Heart right ventricle (tissue), 16 donors: ENCODE results near the gene TPD52L1. TPM values are rescaled to one million over a fixed set of nuclear protein-coding genes. Genes with fewer than 3 reads are reported as not detected.

Experiments
- ATAC-seq, 8 donors: fragments of 200-7000 bp; cut with Tn5 transposase; one replicate each; pipeline ENCODE4 v1.9.1; 2020; ENCODE audit warnings: mild to moderate bottlenecking in 8 of 8, moderate library complexity in 8 of 8, moderate number of reproducible peaks in 1 of 8
- DNase-seq, 2 donors: peaks; one replicate each; pipeline ENCODE4 v3.0.0-alpha.2; 2020
- H3K27ac ChIP-seq, 10 donors: fragments of 200-600 bp; sonication (generic) in 2 of 10; one replicate each; pipeline versions ENCODE4 v1.5.0 to v1.8.0; 2020 to 2022; ENCODE audit warnings: mild to moderate bottlenecking in 3 of 10
- H3K27me3 ChIP-seq, 7 donors: fragments of 200-600 bp; one replicate each; pipeline ENCODE4 v1.8.0; 2021 to 2022; ENCODE audit warnings: mild to moderate bottlenecking in 2 of 7
- H3K36me3 ChIP-seq, 9 donors: fragments of 200-600 bp; sonication (generic) in 1 of 9; one replicate each; pipeline versions ENCODE4 v1.5.0 to v1.8.0; 2020 to 2022; ENCODE audit warnings: mild to moderate bottlenecking in 2 of 9
- H3K4me1 ChIP-seq, 9 donors: fragments of 200-600 bp; sonication (generic) in 1 of 9; one replicate each; pipeline versions ENCODE4 v1.5.0 to v1.8.0; 2020 to 2022; ENCODE audit warnings: mild to moderate bottlenecking in 4 of 9
- H3K4me3 ChIP-seq, 10 donors: fragments of 200-600 bp; sonication (generic) in 2 of 10; one replicate each; pipeline versions ENCODE4 v1.5.0 to v1.8.0; 2020 to 2022; ENCODE audit warnings: mild to moderate bottlenecking in 7 of 10, moderate library complexity in 2 of 10
- H3K9me3 ChIP-seq, 11 donors: fragments of 200-600 bp in 10 of 11; sonication (generic) in 2 of 11; one replicate each; pipeline versions ENCODE4 v1.5.0 to v1.8.0; 2013 to 2022; ENCODE audit warnings: mild to moderate bottlenecking in 2 of 11, control low read depth in 1 of 11, moderate library complexity in 1 of 11
- WGBS, 2 donors: extraction: QIAGEN DNeasy Blood & Tissue Kit; methylation state at CpG; one replicate each; pipeline ENCODE4 v1.1.7; 2013; ENCODE audit warnings: inconsistent platforms in 1 of 2; 5-methylcytosine and 5-hydroxymethylcytosine counted together
- intact Hi-C, 10 donors: fragments of 100-400 bp; cut with DNase I; formaldehyde crosslinking; loops; one replicate each; pipeline versions ENCODE4 v1.11.1 to v1.14.2; 2022
- polyA plus RNA-seq, 2 donors: library from polyadenylated mRNA; stranded (reverse); fragments of 200-250 nt; gene quantifications; one replicate each; pipeline ENCODE4 v1.2.3, GENCODE V29; 2013
- total RNA-seq, 10 donors: library from RNA; stranded (reverse); fragmentation: NEBNext Ultra II Directional in 3 of 10; extraction: Animal tissue kit (Norgen Biotek cat#: 25700) in 3 of 10; gene quantifications; one replicate each; pipeline versions ENCODE4 v1.2.1 to v1.2.4, GENCODE V29; 2021 to 2023
- TF ChIP-seq, protein P1 (sequence below), 9 donors: fragments of 200-600 bp; sonication (generic) in 2 of 9; IDR thresholded peaks; one replicate each; pipeline versions ENCODE4 v1.5.0 to v1.8.0; 2021 to 2022; ENCODE audit warnings: antibody characterized with exemption in 9 of 9, mild to moderate bottlenecking in 5 of 9, moderate library complexity in 1 of 9
- donor health status: Arrhythmogenic right ventricular cardiomyopathy.
- donor health status: ischemic (EF 13 %, LVEDD 7.1; RV severe dilation, severe dysfunction).
- donor health status: healthy with polysubstance abuse.
- donor health status: DM: no; HTN: yes; CAD: no.
- donor health status: DM: no; HTN: no; CAD: no.
- donor health status: ischemic (EF 25% LVEDD 6.9; RV normal size, moderate dysfunction).
- donor health status: ischemic (EF 25% LVEDD 5.7; RV mildly dilated, moderate dysfunction).
- donor health status: healthy.
- donor health status: DM: yes; HTN: yes; CAD: no.
- donor health status: Ischemic cardiomyopathy.
- donor health status: ischemic (EF 35%, LVEDD 5.7; RV mildly dilated, moderate dysfunction).
- donor health status: nonischemic (EF 11% LVEDD 7.7; RV severe dilation, severe dysfunction).
- donor health status: DM: yes; HTN: yes; CAD: no.
- donor health status: PGD.
- donor health status: ischemic (EF 29% LVEDD 5.4; RV normal size, mild dysfunction).
- donor health status: nonischemic (EF 23%, LVEDD 6.1; RV moderate dilation, normal function).

Gene TPD52L1
- total and polyA plus RNA-seq, 12 donors: 21.2 to 97.8 (median 54.1) TPM

- no peaks in the 10 kb centered on the region for H3K9me3 ChIP-seq
- DNase-seq (no peak), ATAC-seq (no peak)
- peak overlapping the region in 1 of 10 donors; percentile 68 for H3K27ac ChIP-seq
- peaks cover 0 to 90% (median 14%) of the 10 kb centered on the region in 9 donors for H3K36me3 ChIP-seq
- TF ChIP-seq, protein P1, sequence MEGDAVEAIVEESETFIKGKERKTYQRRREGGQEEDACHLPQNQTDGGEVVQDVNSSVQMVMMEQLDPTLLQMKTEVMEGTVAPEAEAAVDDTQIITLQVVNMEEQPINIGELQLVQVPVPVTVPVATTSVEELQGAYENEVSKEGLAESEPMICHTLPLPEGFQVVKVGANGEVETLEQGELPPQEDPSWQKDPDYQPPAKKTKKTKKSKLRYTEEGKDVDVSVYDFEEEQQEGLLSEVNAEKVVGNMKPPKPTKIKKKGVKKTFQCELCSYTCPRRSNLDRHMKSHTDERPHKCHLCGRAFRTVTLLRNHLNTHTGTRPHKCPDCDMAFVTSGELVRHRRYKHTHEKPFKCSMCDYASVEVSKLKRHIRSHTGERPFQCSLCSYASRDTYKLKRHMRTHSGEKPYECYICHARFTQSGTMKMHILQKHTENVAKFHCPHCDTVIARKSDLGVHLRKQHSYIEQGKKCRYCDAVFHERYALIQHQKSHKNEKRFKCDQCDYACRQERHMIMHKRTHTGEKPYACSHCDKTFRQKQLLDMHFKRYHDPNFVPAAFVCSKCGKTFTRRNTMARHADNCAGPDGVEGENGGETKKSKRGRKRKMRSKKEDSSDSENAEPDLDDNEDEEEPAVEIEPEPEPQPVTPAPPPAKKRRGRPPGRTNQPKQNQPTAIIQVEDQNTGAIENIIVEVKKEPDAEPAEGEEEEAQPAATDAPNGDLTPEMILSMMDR (IDR thresholded peaks at IDR 0.05): no peak
- WGBS, 2 donors: 90 to 100% methylated on average over 1 of the region's 1 CpG
- H3K27me3 ChIP-seq: no peaks in the 10 kb centered on the region
- no peak overlapping the region for H3K4me3 ChIP-seq
- H3K4me1 ChIP-seq: peaks cover 0 to 62% (median 25%) of the 10 kb centered on the region in 9 donors
- intact Hi-C loops: loop anchor here in 3 of 10 donors (10.0 kb wide), 3 partner anchors 59 to 139 kb away; partner anchors contain the start of gene TPD52L1 (in 1 of the 3)
Measured at GRCh38 chr6:125294036-125294435, 140.5 kb downstream of the TPD52L1 start.

DNA sequence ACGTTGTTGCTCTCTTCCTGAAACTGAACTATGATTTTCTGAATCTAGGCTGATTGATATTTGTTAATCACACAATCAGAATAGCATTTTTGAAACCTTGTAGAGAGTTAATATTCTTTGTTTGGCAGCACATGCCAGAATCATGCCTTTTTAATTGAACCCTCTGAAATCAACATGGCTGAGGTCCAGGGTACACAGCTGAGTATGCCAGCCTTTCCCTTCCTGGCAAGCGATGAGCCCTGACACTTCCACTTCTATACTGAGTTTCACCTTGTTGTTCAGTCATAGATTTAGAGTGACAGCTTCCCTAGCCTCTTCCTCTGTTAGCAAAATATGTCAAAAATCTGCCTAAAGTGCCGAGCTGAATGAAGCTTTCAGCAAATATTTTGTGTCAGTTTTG, 141.4 kb downstream of the TPD52L1 start:
- WGBS, 2 donors: 57 to 71% methylated on average over 3 of the region's 3 CpGs
- ATAC-seq: peak in 7 of 8 donors; percentile 60 to 91 (median 85)
- Histone ChIP-seq H3K36me3 (peaks cover 0 to 94% (median 14%) of the 10 kb centered on the region in 9 donors), H3K9me3 (no peaks in the 10 kb centered on the region), H3K27me3 (no peaks in the 10 kb centered on the region), H3K4me1 (peaks cover 0 to 69% (median 29%) of the 10 kb centered on the region in 9 donors), H3K4me3 (no peak overlapping the region), H3K27ac (peak overlapping the region in 9 of 10 donors; percentile 1 to 73 (median 61))
- peak in 1 of 2 donors; percentile 37 for DNase-seq
- intact Hi-C loops: loop anchor here in 4 of 10 donors (5.0 to 10.0 kb wide), 4 partner anchors 60 to 140 kb away; partner anchors contain the start of gene TPD52L1 (in 1 of the 4)
- TF ChIP-seq, protein P1 (IDR thresholded peaks at IDR 0.05): no peak

DNA sequence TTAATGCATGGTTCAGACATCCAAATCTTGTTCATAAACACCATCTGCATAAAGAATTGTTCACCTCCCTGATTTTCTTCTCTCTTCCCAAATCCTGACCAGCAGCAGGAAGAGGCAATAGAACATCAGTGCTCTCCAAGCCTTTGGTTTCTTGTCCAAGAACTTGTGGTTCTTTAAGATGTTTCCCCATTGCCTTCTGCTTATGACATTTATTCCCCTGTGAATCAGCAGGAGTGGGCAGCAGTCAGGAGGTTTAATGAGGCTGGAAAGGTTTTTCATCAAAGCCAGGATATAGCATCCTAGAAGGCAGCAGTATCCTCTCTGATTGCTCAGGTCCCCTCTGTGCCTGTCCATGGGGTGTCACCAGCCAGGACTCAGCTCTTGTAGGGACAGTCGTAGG, 142.9 kb downstream of the TPD52L1 start:
- intact Hi-C loops: loop anchor here in 4 of 10 donors (5.0 to 10.0 kb wide), 4 partner anchors 62 to 142 kb away; partner anchors contain the start of gene TPD52L1 (in 1 of the 4)
- Histone ChIP-seq H3K27me3 (no peaks in the 10 kb centered on the region), H3K9me3 (no peaks in the 10 kb centered on the region), H3K4me1 (peaks cover 0 to 80% (median 40%) of the 10 kb centered on the region in 9 donors), H3K36me3 (peaks cover 0 to 85% (median 14%) of the 10 kb centered on the region in 9 donors), H3K4me3 (no peak overlapping the region), H3K27ac (no peak overlapping the region)
- WGBS, 2 donors: 74% methylated on average over 1 of the region's 1 CpG
- DNase-seq (no peak), ATAC-seq (no peak)
- TF ChIP-seq, protein P1 (IDR thresholded peaks at IDR 0.05): no peak

- H3K36me3 ChIP-seq: peaks cover 0 to 58% (median 9%) of the 10 kb centered on the region in 9 donors
- 84 to 89% methylated on average over 3 of the region's 3 CpGs for WGBS, 2 donors
Measured at GRCh38 chr6:125299257-125299656, 145.7 kb downstream of the TPD52L1 start.

More at GRCh38 chr6:125299257-125299656, 145.7 kb downstream of the TPD52L1 start:
- Histone ChIP-seq H3K4me1 (peaks cover 0 to 62% (median 33%) of the 10 kb centered on the region in 9 donors), H3K9me3 (no peaks in the 10 kb centered on the region), H3K4me3 (no peak overlapping the region), H3K27me3 (no peaks in the 10 kb centered on the region), H3K27ac (no peak overlapping the region)
- no peak for ATAC-seq
- TF ChIP-seq, protein P1 (IDR thresholded peaks at IDR 0.05): no peak
- no peak for DNase-seq
- intact Hi-C loops: loop anchor here in 4 of 10 donors (5.0 to 10.0 kb wide), 4 partner anchors 64 to 144 kb away; partner anchors contain the start of gene TPD52L1 (in 1 of the 4)
